ENCODE results near the gene NRIP1. TPM values are rescaled to one million over a fixed set of nuclear protein-coding genes. Genes with fewer than 3 reads are reported as not detected.

Gene NRIP1
- total and polyA plus RNA-seq, 10 of the 15 experiments (the other 5 are each of a cell fraction or from before 2014, with no cell fraction given): 2.9 to 26.1 (median 9.3) TPM

DNA sequence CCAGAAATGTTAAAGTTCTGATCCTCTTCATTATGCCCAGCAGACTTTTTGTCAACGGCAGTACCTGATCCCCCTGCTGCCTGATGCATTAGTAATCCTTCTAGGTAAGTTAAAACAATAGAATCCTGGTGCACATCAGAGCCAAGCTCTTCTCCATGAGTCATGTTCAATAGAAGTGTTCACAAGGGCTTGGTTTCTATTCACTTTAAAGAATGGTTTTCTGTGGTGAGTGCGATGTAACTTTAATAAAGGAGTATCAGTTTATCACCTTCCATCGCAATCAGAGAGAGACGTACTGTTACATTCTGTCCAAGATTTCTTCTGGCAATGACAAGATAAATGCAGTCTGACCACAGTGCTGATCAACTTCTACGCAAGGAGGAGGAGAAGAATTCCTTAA lies 96.8 kb downstream of the NRIP1 start:
- WGBS (ENCODE audit: insufficient coverage, insufficient replicate concordance, low lambda C conversion rate, missing lambda C conversion rate): 56% methylated on average over 5 of the region's 5 CpGs
- H3K79me2 ChIP-seq (ENCODE audit: control insufficient read depth, insufficient read depth, low read length): no peaks in the 10 kb centered on the region

More for the DNA sequence above, 96.8 kb downstream of the NRIP1 start:
- ChIA-PET POLR2A (no interaction called here), SMC1A (ENCODE audit: uncharacterized antibody, unreplicated experiment) (interaction anchor here (0.6 to 0.8 kb wide), 2 partner anchors 16 to 77 kb away, joined by 3 read pairs; no protein-coding TSS in a partner anchor), RAD21 (ENCODE audit: unreplicated experiment) (no interaction called here), CTCF (no interaction called here)
- ATAC-seq: no peak
- no peak for FAIRE-seq
- intact Hi-C loops (cut with micrococcal nuclease; ENCODE audit: unreplicated experiment): no loop called here
- in situ Hi-C loops (cut with MboI): no loop called here
- no peaks in the 10 kb centered on the region for H3K4me1 ChIP-seq (ENCODE audit: control insufficient read depth, insufficient read depth, low read length)
- peaks cover 2 to 12% of the 10 kb centered on the region in 2 experiments for H3K36me3 ChIP-seq (ENCODE audit: control insufficient read depth in 2 of 2, insufficient read depth in 2 of 2, low read length in 1 of 2)
- no peaks in the 10 kb centered on the region for H4K20me1 ChIP-seq (ENCODE audit: control insufficient read depth, insufficient read depth)
- H2AFZ ChIP-seq (ENCODE audit: control insufficient read depth, low read depth, low read length): no peak overlapping the region
- H3K4me2 ChIP-seq (ENCODE audit: control insufficient read depth, insufficient read depth): no peak overlapping the region
- no peak for DNase-seq (ENCODE audit: low read depth, low spot score)
- H3K9me3 ChIP-seq (replicated peaks; ENCODE audit: control insufficient read depth, insufficient read depth, low read length): no peaks in the 10 kb centered on the region
- H3K27me3 ChIP-seq (replicated peaks in 1 of 2; ENCODE audit: control insufficient read depth in 2 of 2, insufficient read depth in 2 of 2, low read length in 1 of 2): no peaks in the 10 kb centered on the region
- TF ChIP-seq, protein P1, sequence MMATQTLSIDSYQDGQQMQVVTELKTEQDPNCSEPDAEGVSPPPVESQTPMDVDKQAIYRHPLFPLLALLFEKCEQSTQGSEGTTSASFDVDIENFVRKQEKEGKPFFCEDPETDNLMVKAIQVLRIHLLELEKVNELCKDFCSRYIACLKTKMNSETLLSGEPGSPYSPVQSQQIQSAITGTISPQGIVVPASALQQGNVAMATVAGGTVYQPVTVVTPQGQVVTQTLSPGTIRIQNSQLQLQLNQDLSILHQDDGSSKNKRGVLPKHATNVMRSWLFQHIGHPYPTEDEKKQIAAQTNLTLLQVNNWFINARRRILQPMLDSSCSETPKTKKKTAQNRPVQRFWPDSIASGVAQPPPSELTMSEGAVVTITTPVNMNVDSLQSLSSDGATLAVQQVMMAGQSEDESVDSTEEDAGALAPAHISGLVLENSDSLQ (IDR thresholded peaks at IDR 0.05): no peak
- TF ChIP-seq FOXM1 (IDR thresholded peaks at IDR 0.05; ENCODE audit: low read depth, low read length): no peak
- TF ChIP-seq BHLHE40 (IDR thresholded peaks at IDR 0.05; ENCODE audit: borderline replicate concordance in 1 of 2, low read depth in 2 of 2, low read length in 1 of 2): no peak
- TF ChIP-seq CBX3 (IDR thresholded peaks at IDR 0.05; ENCODE audit: borderline replicate concordance, low read depth): no peak
- TF ChIP-seq BCL3 (IDR thresholded peaks at IDR 0.05; ENCODE audit: borderline replicate concordance, insufficient read depth, low read depth, low read length, poor library complexity, severe bottlenecking): no peak
- TF ChIP-seq CHD2 (IDR thresholded peaks at IDR 0.05; ENCODE audit: borderline replicate concordance, low read depth, low read length): no peak
- no peak for TF ChIP-seq ASH2L (IDR thresholded peaks at IDR 0.05; ENCODE audit: borderline replicate concordance, low read depth)
- TF ChIP-seq WRNIP1 (IDR thresholded peaks at IDR 0.05; ENCODE audit: borderline replicate concordance, low read depth, low read length): no peak
- TF ChIP-seq, protein P2, sequence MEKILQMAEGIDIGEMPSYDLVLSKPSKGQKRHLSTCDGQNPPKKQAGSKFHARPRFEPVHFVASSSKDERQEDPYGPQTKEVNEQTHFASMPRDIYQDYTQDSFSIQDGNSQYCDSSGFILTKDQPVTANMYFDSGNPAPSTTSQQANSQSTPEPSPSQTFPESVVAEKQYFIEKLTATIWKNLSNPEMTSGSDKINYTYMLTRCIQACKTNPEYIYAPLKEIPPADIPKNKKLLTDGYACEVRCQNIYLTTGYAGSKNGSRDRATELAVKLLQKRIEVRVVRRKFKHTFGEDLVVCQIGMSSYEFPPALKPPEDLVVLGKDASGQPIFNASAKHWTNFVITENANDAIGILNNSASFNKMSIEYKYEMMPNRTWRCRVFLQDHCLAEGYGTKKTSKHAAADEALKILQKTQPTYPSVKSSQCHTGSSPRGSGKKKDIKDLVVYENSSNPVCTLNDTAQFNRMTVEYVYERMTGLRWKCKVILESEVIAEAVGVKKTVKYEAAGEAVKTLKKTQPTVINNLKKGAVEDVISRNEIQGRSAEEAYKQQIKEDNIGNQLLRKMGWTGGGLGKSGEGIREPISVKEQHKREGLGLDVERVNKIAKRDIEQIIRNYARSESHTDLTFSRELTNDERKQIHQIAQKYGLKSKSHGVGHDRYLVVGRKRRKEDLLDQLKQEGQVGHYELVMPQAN (conservative IDR thresholded peaks at IDR 0.05): no peak
- H3K9ac ChIP-seq (ENCODE audit: control insufficient read depth, insufficient read depth, low read length): no peak overlapping the region
- BruUV-seq (replicated peaks): no TSS peak
- no peak overlapping the region for H3K4me3 ChIP-seq
- no peak overlapping the region for H3K27ac ChIP-seq (ENCODE audit: control insufficient read depth, insufficient read depth)

Measured in GM12878 (cell line).